ENCODE data around the gene SPATS2.

SPATS2 gene

DNA sequence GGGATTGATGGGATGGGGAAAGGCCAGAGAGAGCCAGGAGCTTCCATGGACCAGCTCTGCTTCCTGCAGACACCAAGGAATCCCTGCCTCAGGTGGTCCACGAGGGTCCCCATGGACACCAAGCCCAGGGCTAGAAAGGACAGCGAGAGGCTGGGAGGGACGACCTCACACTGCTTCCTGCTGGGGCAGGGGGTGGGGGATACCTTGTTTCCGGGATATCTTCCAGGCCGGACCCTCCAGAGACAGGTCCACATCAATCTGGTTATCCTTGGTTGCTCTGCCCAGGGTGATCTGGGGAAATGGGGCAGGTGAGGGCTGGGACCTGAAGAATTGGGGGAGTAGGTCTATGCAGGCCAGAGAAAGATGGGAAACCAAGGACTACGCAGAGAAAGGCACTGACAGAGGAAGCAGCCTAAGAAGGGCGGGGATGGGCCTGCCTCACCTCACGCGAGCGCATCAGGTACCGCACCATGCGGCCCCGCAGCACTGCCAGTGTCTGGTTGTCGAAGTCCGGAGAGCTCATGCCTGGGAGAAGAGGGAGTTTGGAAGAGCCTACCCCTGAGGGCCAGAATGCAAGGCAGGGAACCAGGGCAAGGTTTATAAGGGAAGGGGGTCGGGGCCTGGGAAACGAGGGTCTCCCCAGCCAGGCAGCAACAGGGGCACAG lies 191.9 kb downstream of the SPATS2 start:
- DNase-seq: no peak

DNA sequence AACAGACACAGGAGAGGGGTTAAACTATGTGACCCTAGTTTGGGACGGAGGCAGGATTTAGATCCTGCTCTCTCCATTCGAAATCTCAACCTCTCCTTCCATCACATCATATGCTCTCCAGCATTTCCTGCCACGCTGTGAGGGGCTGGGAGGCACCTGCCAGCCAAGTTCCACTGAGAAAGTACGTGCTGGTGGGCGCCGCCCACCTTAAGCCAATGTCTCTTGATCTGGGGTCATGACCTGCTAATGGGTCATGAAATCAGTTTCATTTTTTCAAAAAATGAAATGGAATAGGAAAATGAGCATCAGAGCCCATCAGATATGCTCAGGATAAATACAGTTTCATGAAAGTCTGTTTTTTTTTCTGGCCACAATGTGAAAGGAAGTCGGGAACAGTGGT lies 193.4 kb downstream of the SPATS2 start:
- DNase-seq: no peak

DNA sequence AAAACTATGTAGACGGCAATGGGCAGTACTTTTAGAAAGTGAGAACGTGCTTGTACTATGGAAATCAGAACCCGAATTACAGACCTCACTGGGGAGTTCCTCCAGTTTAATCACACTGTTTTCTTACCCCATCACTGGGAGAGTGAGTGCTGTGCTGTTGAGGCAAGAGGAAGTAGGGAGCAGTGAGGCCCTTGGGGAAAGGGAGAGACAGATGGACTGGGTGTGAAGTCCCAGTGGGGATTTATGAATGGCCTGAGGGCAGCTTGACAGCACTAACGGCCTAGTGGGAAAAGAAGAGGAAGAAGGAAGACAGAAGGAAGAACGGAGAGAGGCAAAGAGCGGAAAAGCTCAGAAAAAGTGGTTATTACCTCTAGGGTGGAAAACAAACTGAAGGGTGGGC lies 195.0 kb downstream of the SPATS2 start:
- DNase-seq: no peak

DNA sequence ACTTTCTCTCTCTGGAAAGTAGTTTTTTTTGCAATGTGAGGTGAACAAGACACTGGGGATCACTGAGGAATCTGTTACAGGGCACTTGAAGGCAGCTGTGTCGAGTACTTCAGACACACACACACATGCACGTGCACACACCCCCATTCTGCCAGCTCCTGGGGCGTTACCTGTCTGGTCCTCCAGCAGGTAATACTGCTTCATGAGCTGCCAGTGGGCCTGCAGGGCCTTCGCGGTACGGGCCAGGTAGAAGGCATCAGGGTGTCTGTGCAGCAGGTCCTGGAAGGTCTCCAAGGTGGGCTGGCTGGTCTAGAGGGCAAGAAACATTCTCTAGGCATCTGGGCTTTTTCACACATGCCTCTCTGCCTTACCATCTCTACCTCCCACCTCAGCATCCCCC lies 195.6 kb downstream of the SPATS2 start:
- no peak for DNase-seq

DNA sequence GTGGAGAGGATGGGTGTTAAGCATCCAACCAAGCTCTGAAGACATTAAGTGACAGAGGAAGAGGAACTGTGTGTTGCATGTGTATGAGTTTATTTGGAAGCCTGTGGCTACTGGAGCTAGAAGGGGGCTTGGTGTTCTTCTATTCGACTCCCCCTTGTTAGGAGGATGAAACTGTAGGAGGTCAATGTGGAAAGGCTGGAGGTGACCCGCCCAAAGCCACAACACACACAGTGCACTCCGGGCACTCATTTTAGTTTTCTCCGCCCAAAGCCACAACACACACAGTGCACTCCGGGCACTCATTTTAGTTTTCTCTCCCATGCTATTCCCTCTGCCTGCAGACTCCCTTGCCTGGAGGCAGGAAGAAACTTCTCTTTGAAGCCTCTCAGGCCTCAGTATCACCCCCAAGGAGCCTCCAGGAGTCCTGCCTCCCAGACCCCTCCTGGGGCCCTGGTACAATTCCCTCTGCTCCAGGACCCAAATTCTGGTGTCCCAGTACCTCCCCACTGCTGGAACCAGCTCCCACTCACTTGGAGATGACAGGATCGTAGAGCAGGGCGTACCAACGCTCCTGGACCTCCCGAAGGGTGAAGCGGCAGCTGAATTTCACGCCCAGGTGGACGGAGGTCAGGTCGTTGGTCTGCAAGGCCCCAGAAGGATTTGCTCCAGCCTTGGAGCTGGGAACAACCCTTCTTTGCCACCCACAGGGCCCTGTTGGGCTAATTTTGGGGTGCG lies 196.9 kb downstream of the SPATS2 start:
- no peak for DNase-seq

DNA sequence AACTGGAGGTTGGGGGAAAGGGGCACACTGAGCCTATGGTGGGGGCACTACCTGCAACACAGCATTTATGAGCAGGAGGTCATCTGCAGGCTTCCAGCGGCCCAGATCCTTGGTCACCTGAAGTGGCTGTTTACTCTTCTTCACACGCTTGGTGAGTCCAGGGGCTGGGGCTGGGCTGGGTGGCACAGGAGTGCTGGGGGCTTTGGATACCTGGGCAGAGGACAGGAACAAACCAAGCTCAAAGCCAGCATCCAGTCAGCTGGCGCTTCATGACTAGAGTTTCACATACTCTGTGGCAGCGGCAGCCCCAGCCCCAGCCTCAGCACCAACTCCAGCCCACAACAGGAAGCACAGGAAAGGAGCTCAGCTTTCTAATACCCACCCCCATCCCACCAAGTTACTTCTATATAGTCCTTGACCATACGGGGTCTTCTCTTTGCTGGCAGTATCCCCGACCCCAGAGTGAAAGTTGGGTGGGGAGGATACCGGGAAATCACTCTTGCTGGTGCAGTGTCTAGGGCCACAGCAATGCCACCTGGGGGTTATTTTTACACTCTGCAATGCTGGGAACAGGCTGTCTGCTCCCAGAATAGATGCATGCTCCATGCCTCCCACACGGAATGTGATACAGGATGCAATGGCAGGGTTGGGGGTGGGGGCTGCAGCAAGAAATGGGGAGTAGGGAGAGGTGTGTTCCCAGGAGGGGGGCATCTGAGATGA lies 197.6 kb downstream of the SPATS2 start:
- DNase-seq: no peak

DNA sequence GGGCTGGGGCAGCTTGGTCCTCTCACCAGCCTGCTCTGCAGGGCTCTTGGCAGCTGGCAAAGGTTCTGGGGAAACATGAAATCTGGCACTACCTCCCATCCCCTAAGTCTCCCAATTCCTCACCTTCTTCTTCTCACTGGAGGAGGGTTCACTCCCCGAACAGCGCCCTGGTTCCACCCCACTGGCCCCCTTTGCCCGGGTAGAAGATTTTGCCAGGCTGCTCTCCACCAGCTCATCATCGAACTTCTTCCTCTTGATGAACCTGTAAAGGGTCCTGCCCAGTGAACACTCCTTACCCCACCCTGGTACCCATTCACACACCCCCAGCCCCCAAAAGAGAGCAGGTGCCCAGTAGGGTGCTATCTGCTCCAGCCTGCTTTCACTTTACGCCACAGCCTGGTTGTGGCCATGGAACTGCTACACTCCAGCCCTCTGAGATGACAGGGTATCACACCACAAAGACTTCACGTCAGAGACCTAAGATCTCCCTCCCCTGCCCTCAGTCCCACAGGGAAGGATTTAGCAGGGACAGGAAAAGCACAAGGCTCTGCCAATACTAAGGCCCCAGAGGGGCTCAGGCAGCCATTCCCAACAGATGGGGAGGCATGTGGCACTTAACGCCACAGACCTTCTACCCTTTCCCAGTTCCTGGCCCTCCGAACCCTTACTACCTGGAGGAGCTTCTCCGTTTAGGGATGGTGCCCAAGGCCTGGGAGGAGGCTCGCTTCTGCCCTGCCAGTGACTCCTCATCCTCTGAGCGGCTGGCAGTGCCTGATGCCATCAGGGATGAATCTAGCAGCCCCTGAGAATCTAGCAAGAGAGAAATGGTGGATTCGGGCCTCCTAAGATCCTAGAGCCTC lies 198.4 kb downstream of the SPATS2 start:
- DNase-seq: no peak

DNA sequence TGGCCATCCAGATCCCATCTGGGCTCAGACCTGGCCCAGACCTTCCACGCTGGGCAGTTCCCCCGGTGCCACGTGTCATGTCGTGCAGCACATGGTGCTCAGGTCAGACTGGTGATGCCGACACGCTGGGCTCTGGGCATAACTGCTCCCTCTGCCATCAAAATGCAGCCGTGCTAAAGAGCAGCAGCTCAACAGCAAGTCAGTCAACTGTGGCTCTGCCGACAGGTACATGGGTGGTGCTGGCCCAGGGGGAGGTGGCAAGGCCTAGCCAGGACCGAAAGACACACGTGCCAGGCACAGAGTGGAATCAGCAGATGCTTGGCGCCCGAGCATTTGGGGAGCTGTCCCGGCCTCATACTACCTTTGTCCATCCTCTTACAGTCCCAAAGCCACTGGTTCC lies 199.1 kb downstream of the SPATS2 start:
- no peak for DNase-seq

DNA sequence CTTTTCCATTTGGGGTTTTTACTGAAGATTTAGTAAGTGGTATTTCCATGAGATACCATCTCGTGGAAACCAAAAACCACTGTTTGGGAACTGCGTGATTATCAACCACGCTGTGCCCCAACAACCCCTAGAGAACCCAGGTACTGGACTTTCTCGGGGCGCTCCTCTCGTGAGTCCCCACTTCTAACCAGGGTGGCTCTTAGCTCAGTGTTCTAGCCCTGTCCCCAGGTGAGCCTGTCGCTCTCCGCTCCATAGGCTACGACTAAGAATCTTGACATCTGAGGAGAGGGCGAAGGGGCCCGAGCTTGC lies 200.0 kb downstream of the SPATS2 start:
- DNase-seq: no peak

DNA sequence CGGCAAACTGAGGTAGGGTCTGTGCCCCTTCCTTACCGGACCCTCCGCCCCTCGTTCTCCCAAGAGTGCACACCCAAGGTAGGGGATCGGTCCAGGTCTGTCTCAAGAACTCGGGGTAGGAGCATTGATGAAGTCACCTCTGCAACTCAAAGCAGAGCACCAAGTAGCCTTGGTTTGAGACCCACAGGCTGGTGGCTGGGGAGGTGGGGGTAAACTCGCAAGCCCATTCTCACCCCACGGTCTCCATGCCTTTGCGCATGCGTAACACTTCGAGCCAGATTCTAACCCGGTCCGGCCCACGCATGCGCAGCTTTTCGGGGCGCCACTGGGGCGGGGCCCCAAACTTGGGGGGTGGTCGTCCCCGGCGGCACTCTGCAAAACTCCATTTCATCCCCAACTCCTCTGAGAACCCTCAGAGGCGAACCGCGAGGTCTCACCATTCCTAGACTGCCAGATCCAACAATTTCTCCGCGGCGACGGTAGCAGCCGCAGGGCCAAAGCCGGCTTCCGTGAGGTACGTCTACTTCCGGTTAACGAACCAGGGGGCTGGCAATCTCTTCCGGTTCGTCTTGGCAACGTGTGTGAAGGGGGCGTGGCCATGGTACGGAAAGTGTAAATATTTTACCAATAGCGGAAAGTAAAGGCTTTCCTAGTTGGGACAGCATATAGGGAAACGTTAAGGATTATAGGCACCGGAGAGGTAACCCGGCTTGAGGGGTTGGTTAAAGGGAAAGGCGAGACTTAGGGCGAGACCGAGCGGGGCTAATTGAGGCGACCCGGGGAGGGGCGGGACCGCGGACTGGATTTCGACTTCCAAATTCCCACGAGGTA lies 200.6 kb downstream of the SPATS2 start, which contains the start of gene MCRS1:
Gene MCRS1, minus strand, starts transcription at position 532 of the 831 bp plus-strand sequence. CDS start 1,411 bp downstream, outside the sequence.
- DNase-seq: peak; percentile 90 to 92

DNA sequence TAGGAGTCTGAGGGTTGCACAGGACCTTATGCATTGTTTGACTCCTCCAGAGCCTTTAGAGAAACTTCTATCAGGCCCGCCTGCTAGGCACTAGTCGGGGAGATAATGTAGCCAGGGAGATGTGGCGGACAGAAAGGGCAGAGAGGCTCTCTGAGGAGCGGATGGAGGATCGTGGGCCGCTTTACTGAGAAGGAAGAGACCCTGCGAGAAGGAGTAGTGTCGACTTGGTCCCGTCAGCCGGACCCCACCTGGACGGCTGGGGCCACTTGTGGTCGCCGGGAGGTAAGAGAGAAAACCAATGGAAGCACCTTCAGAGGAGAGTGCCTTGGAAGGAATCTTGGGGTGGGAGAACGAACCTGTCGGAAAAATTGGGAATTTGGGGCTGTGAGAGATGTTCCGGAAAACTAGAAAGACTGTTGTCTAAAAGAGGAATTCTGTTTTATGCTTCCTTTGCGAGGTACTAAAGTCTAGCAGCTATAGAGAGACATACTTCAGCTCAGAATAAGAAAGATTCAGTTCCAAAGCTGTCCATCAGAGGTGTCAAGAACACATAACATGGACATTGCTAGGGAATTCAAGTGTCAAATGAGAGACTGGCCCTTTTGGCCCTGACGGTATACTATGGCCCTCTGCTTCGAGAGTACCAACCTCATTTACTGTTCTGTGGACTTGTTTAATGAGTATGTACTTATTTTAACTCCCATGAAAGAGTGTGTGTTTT lies 201.3 kb downstream of the SPATS2 start:
- DNase-seq: no peak

All from bone marrow (tissue), 2 donors.